ENCODE results near the gene FMNL3.
A peak's percentile ranks its signal among the peaks of the same experiment; 100 is the strongest.

FMNL3 gene

DNA sequence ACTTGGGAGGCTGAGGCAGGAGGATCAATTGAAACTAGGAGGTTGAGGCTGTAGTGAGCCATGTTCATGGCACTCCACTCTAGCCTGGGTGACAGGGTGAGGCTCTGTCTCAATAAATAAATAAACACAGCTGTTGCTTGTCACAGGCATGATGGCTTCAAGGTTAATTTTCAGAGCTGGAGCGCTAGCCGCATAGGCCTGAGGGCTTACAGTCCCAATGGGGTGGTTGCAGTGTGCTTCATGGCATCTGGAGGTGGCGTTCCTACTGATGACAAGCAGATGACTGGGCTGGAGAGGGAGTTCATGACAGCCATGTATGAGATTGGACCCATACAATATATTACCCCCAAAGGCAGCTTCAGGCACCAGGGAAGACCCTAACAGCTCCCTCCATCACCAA is 1.6 kb upstream of the FMNL3 start:
- DNase-seq (ENCODE audit: low read depth), result no peak

DNA sequence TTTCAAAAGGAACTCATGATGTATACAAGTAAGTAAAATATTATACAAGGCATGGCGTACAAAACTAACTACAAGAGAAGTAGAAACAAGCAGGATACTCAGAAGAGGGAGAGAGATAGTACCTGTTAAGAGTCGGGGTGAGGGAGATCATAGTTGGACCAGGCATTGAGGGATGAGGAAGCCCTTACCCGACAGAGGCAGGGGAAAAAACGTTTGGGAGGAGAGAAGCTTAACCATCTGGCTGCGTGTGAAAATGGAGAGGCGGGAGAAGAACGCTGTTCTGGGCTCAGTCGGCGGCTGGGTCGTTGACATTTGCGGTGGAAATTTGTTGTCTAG is 575 bp upstream of the FMNL3 start:
- no peak for DNase-seq (ENCODE audit: low read depth)

DNA sequence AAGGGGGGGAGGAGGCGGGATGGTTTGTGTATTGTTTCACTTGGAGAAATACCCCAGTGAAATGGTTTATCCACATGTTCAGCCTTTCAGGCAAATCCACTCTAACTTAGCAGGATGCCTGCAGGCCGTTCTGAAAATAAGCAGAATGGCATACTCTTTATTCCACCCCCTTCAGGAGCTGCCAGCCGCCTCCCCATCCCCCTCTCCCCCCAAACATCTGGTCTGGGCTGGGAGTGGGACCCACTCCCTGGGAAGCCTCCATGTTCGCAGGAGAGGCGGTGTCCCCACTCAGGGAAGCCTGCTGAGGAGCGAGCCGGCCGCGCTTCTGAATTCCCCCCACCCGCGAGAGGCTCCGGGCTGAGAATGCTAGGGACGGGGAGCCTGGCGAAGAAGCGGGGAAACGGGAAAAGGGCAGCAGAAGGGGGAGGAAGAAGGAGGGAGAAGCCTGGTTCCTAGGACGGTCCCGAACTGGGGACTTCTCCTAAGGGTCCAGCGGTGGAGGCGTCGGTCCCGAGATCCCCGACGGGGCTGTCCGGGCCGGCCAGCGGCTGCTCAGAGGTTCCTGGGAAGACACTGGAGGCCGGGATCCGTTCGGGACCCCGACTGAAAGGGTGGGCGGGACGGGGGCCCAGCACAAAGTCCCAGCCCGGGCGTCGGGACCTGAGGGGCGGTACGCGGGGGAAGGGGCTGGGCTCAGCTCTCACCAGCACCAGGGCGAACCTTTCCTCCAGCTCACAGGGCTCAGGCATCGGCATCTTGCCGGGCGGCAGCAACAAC is 666 bp downstream of the FMNL3 start:
- no peak for DNase-seq (ENCODE audit: low read depth)

DNA sequence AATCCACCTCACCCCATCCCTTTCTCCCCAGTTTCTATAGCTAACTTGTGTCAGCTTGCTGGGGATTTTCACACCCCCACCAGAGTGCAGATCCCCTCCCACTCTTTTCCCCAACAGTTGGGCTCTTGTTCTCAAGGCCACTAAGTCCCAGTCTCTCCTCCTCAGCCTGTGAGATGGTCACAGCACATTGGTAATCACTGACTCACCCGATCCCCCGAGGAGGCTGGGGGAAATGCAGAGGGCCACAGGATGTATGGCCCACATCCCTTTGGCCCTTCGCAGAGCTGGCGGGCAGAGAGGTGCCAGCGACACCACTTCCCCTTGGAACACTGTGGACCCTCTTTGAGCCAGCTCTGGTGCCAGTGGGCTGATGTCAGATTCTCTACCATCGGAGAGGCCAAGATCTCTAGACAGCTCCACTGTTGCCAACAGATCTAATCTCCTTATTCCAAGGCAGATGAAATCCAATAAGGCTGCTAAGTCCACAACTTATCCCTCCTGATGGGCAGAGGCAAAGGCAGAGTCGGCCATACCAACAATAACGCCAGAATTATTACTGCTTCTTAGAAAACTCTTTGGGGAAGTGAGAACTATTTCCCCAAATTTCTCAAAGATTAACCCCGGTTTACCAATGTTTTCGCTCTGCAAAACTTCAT is 1.6 kb downstream of the FMNL3 start:
- DNase-seq (ENCODE audit: low read depth), result no peak

DNA sequence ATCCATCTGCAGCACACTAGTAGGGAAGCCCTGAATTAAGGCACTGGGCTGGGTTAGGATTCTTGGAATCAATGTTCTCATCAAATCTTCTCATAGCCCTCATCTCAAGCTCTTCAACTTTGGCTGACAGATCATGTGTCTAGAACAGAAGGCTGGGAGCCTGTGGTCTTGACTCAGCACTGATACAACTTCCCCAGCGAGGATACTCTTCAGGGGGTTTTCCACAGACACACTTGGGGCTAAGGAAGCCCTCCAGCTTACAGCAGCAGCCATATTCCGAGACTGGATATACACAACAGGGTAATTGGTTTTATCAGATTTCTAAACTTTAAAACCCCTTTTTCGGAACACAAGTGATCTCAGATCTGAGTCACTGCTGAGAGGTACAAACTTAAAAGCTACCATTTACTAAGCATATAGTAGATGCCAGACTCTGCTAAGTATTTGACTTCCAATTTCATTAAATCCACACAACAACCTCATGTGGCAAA is 3.5 kb downstream of the FMNL3 start:
- DNase-seq (ENCODE audit: low read depth), result peak; percentile 33

DNA sequence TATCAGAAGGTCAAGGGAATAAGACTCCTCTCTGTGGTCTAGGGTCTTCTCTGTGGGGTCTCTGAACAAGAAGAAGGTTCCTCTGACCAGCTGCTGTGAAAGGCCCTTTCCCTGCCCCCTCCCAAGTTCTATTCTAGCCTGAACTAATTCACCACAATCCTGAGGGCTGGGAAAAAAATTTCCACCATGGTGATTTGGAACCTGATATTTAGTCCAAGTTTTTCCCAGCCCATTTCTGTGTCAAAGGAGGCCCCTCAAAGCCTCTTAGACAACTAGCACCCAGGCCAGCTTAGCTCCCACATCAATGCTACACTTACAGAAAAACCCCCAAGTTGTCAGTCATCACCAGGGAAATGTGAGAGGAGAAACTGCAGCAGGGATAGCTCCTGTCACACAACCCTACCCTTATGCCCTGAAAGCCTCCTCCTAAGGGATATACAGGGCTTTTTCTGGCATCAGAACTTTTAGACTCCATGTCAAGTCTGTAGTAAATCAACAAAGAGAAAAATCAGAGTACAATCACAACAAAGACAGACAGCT is 4.5 kb downstream of the FMNL3 start:
- DNase-seq (ENCODE audit: low read depth), result no peak

DNA sequence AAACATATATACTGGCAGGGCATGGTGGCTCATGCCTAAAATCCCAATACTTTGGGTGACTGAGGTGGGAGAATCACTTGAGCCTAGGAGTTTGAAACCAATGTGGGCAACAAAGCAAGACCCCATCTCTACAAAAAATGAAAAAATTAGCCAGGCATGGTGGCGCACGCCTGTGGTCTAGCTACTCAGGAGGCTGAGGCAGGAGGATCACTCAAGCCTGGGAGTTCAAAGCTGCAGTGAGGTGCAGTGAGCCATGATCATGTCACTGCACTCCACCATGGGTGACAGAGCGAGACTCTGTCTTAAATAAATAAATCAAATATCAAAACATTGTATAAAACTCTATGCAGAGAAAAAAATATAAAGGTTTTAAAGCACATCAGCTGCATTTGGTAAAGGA is 5.2 kb downstream of the FMNL3 start:
- no peak for DNase-seq (ENCODE audit: low read depth)

DNA sequence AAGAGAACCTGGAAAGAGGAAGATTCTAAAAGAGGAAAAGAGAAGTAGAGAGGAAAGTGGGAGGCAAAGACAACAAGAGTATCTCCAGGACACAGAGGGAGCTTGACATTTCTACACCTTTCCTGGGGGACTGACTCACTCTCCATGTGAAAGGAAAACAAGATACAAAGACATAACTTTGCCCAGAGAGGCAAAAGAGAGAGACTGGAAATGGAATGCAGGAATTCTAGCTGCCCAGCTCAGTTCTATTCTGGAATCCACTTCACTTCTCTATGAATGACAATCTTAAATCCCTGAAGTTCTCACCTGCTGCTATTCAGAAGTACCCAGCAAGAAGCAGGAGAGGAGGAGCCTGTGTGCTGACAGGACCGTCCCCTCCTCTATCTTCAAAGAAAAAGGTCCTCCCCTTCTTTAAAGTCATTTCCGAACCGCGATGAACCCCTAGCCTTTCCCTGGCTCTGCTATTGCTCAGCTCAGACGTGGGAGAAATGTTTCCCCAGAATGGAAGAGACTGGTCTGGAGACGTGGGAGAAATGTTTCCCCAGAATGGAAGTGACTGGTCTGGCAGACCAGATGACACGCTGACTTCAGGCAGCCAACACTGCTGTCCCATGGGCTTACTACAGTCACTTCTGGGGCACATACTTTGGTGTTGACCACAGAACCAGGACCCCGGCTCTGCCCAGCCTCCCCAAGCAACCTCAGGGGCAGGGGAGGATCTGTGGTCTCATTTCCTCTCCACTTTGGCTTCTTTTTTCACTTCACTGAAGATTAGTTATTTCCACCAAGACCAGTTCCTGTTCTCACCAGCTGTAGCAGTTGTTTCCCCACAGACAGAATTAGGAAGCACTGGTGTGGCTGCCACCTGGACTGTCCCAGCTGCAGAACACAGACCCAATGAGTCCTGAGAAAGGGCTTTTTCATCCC is 8.3 kb downstream of the FMNL3 start:
- DNase-seq (ENCODE audit: low read depth), result no peak

DNA sequence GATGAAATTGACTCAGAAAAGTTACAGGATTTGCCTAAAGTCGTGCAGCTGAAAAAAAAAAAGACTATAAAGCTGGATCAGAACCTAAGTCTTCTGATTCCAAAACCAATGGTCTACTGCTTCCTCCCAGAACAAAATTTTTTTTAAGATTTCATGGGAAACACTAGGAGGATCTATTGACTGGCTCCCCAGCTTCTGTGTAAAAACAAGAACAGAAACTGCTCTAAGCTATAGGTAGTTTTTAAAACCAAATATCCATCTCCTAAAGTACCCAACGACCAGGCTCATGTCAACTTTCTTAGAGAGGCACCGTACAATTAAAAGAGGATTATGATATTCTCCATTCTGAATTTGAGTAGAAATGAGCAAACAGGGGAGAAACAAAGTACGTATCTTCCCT is 9.4 kb downstream of the FMNL3 start:
- no peak for DNase-seq (ENCODE audit: low read depth)

DNA sequence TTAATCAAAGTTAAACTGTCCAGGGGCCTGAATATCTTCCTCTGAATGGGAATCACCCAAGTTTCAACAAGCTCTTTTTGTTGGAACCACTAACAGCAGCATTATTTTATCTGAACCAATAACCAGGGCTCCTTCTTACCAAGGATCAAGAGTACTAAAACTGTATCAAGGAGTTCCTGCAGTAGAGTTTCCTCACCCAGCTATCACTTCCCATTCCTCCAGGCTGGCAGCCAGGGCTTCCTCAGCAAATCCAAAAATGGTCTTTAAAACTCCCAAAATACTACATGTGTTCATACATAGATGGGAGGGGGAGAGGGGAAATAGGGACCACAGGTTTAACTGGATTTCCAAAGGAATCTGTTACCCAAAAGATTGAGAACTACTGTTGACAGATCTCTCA is 10.5 kb downstream of the FMNL3 start:
- DNase-seq (ENCODE audit: low read depth), result no peak

DNA sequence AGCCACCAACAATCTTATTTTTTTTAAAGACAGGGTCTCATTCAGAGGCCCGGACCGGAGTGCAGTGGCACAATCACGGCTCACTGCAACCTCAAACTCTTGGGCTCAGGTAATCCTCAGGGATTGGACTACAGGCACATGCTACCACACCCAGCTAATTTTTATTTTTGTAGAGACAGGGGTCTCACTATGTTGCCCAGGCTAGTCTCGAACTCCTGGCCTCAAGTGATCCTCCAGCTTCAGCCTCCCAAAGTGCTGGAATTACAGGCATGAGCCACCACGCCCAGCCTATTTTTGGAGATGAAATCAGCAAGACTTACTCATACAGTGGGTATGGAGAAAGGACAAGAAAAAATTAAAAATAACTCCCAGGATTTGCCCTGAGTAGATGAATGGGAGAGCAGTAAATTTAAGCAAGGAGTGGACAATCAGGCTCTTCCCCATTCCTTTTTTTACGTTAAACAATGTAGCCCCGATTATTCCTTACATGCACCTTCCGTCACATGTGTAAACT is 13.2 kb downstream of the FMNL3 start:
- DNase-seq (ENCODE audit: low read depth), result no peak

DNA sequence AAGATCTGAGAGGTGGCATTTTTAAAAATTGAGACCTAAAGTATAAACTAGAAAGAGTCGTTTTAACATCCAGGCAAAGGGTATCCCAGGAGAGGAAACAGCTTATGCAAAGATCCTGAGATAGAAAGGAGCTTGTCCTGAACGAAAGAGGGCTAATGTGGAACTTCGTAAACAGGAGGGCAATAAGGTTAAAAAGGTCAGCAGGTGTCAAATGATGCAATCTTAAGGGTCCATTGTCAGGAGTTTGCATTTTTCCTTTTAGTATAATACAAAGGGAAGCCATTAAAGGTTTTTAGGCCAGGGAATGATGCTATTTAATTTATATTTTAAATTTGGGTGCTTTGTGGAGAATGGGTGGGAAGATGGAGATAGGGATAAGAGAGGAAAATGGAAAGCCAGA is 14.4 kb downstream of the FMNL3 start:
- DNase-seq (ENCODE audit: low read depth), result no peak

DNA sequence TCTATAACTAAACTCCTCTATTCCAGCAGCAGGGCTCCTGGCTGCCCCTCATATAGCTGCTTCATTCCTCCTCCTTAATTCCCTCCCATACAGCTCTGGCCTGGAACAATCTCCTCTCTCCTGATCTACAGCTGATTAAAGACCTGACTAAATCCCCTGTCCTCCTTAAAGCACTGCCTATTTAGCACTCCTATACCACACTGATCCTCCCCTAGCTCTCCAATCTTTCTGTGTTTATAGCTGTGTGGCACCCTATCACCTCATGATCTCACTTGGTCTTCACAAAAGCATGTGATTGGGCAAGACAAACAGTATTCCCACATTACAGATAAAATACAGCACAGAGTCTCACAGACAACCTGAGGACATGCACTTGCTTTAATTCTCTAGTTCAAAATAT is 17.4 kb downstream of the FMNL3 start:
- DNase-seq (ENCODE audit: low read depth), result no peak

DNA sequence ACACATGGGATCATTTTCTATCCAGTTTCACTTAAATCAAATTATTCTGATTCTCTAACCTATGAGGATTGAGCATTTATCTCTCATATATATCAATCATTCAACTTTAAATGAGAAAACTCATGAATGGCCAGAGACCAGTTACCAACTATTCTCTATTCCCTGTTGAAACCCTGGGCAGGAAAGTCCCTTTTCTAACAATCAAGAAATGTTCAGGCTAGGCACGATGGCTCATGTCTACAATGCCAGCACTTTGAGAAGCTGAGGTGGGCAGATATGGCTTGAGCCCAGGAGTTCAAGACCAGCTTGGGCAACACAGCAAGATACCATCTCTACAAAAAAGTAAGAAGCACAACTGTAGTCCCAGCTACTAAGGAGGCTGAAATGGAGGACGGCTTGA is 18.0 kb downstream of the FMNL3 start:
- DNase-seq (ENCODE audit: low read depth), result no peak

DNA sequence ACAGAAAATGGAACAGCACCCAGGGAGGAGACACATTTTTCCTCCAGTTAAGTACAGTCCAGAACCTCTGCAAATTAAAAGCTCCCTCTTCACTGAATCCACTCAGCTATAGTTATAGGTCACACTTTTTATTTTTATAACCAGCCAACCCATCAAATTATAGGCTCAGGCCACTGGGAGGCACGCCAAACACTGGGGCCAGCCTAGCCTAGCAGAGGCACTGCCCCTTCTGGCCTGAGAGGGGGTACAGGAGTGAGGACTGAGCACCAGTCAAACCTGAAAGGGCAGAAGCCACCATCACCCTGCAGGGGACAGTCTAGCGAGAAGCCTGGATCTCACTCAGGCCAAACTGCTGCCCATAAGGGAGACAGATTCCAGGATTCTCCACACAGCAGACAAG is 19.3 kb downstream of the FMNL3 start:
- no peak for DNase-seq (ENCODE audit: low read depth)

DNA sequence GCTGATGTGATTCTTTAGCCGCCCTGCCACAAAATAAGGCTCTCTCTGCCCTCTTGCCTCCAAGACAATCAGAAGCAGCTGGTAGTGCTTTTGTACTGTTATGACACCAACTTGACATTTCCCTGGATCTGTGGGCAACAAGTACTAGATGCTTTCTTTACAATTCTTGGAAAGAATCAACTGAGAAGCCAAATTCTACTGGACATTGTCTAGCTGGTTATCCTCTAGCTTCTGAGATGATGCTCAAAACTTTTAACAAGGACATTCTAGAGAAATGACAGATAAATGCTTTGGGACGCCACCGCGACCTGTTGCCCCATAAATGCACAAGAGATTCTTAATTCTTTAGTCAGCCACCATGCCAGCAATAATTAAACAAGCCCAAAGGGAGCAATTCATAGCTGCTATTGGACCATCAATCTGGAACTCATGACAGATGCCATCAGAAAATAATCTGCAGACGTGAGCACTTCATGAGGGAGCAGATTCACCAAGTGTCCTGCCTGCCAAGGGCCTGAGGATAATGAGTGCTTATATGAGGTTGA is 22.8 kb downstream of the FMNL3 start:
- DNase-seq (ENCODE audit: low read depth), result no peak

DNA sequence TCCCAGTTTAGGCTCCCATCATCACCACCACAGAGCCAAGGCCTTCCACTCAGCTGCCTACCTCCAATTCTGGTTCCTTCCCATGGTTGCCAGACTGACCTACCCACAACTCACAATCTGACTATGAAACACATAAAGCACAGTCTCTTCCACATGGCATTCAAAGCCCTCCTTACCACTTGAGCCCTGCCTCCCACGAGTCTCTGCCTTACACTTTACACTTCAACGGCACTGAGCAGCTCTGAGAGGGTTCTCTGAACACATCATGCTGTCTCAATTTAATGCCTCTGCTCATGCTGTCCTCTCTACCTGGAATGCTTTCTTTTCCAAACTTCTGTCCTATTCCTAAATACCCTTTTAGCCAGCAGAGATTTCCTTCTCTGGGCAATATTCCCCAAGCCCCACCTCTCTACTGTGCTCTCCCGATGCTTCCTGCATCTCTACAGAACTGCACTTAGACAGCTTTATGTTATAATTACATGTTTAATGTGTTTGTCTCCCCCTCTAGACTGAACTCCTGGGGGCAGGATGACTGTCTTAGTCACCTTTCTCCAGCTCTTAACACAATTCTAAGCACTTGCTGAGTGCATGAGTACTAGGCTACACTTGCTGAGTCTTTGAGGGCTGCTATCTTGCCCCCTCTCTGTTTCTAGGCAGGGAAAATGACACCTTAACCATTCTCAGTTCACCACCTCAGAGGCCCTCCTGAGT is 23.5 kb downstream of the FMNL3 start:
- DNase-seq (ENCODE audit: low read depth), result no peak

DNA sequence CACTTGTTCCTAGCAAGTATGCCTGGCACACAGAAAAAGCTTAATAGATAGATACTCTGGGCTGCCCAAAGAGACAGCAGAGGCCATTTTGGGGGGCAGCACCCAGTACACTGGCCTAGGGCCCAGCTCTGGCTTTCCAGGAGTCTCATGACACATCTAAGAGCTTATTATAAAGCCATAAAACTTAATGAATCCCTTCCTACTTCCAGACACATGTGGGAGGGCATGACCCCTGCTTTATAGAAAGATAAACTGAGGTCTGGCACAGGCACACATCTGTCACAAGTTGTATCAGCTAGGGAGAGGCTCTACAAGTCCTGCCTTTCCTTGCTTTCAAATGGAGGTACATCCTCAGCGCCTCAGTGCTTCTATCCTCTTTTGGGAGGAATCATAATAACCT is 27.1 kb downstream of the FMNL3 start:
- no peak for DNase-seq (ENCODE audit: low read depth)

DNA sequence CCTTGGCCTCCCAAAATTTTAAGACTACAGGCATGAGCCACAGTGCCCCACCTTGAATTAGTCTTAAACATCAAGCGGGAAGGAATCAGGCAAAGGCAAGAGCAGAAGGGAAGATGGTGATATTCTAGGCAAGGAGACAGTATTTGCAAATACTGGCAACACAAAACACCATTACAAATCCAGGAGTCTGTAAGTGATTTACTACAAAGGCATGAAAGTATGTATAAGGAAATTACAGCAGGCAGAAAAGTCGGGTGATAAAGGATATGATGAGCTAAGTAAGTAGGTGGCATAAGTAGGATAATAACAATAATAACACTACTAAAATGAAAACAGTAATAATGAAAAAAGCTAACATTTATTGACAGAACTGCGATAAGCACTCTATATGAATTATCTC is 28.5 kb downstream of the FMNL3 start:
- no peak for DNase-seq (ENCODE audit: low read depth)

DNA sequence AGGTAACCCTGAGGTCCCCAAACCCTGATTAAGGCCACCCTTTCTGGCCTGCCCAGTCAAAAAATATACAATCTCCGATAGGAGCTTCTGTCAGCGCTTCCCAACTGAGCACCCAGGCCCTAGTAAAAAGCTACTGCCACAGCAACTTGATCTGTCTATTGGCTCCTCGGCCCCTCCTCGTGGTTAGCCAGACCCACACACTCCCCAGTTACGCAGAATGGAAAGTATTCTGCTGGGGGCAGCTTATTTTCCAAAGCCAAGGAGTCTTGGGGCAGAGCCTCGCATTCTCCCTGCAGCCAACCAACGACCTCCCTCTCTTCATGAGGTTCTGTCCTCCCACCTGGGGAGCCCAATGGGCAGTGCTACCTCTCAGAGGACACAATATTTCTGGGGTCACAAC is 32.1 kb downstream of the FMNL3 start:
- DNase-seq (ENCODE audit: low read depth), result no peak

DNA sequence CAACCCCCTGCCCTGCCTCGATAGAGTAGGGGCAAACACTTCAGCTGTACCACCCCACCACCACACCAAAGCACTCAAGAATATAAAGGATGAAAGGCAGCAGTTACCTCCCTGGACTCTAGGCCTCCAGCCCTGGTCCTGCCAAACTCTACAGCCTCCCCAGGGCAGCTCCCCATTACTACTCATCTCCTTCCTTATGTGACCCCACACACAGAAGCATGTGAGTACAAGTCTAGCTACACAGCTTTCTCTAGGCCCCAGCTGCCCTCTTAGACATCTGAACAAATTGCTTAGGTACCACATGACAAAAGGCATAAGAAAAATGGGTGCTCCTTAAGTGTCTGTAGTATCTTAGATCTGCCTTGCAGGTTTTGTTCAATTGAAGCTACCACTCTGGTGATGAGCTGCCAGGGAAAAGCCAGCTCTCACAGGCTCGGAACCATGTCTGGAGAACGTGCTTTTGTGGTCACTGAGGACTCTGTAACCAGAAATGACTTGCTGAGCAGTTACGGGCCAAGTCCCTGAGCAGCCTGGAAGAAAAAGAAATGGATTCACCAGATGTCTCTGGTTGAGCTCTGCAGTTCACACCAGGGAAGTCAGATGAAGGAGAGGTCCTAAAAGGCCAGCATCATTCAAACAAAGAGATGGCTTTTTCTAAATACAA is 32.8 kb downstream of the FMNL3 start:
- no peak for DNase-seq (ENCODE audit: low read depth)
